HepG2 (cell line): ENCODE measurements around the gene CAPRIN1. TPM values are rescaled to one million over a fixed set of nuclear protein-coding genes. Genes with fewer than 3 reads are reported as not detected.

Experiments used
- HCFC1 ChIP-seq: fragments of 150-350 bp; IDR thresholded peaks from 2 replicates; pipeline ENCODE4 v1.6.1; 2014; ENCODE audit warnings: low read depth, low read length
- ZBTB40 ChIP-seq, 2 experiments: fragments of 450-650 bp in 1 of 2; sonication (generic) in 1 of 2; formaldehyde crosslinking in 1 of 2; IDR thresholded peaks; 2 replicates each; pipeline versions ENCODE4 v1.6.1 to v1.8.0; 2016 to 2022; ENCODE audit warnings: antibody characterized with exemption in 1 of 2, mild to moderate bottlenecking in 1 of 2, missing genetic modification reagents in 1 of 2
- ZBTB7B ChIP-seq: sonication (generic); formaldehyde crosslinking; IDR thresholded peaks from 2 replicates; pipeline ENCODE4 v1.4.0; 2020; ENCODE audit warnings: missing genetic modification reagents
- ZNF143 ChIP-seq: sonication (generic); formaldehyde crosslinking; IDR thresholded peaks from 2 replicates; pipeline ENCODE4 v1.4.0; 2020; ENCODE audit warnings: missing genetic modification reagents
- ZNF207 ChIP-seq: fragments of 450-650 bp; IDR thresholded peaks from 2 replicates; pipeline ENCODE4 v1.6.1; 2016; ENCODE audit warnings: antibody characterized with exemption, borderline replicate concordance
- ZNF775 ChIP-seq: sonication (generic); formaldehyde crosslinking; IDR thresholded peaks from 2 replicates; pipeline ENCODE4 v1.4.0; 2020; ENCODE audit warnings: missing genetic modification reagents, mild to moderate bottlenecking, moderate library complexity, borderline replicate concordance
- ZNF891 ChIP-seq: sonication (generic); formaldehyde crosslinking; IDR thresholded peaks from 2 replicates; pipeline ENCODE4 v1.5.0; 2020; ENCODE audit warnings: mild to moderate bottlenecking, missing genetic modification reagents
- polyA plus RNA-seq, 8 experiments: library from polyadenylated mRNA; depleted of rRNA in 3 of 8; stranded (reverse) in 7 of 8; unstranded in 1 of 8; fragments of >200 nt; fragmentation: Illumina TruSeq in 4 of 8; extraction: Trizol in 4 of 8; gene quantifications; 2 replicates each; pipeline versions ENCODE4 v1.2.1 to v1.2.3, GENCODE V29; 2011 to 2016; ENCODE audit warnings: low read depth in 4 of 8, missing spikeins in 1 of 8, mixed read lengths in 1 of 8; ENCODE audit not compliant: insufficient read depth in 1 of 8
- total RNA-seq, 5 experiments: library from RNA; depleted of rRNA; stranded (reverse); fragments of >200 nt; fragmentation: Illumina TruSeq; extraction: Trizol; gene quantifications; 2 replicates each; pipeline ENCODE4 v1.2.3, GENCODE V29; 2016; ENCODE audit warnings: low read depth in 1 of 5

The CAPRIN1 gene
- total and polyA plus RNA-seq, 2 of the 13 experiments (the other 11 are each of a cell fraction or from before 2014, with no cell fraction given), result 114 to 162 TPM

- TF ChIP-seq ZBTB40 (IDR thresholded peaks at IDR 0.05) (no peak), ZBTB40 (CRISPR knock-in tag; IDR thresholded peaks at IDR 0.05) (no peak), ZNF775 (CRISPR knock-in tag) (no peak), ZNF143 (no peak), ZNF207 (no peak), ZBTB7B (no peak), HCFC1 (no peak), ZNF891 (CRISPR knock-in tag) (no peak)
These were observed 88.6 kb downstream of the CAPRIN1 start (continued) for GRCh38 chr11:34140149-34140548.
